ENCODE results near the gene CCT6A. TPM values are rescaled to one million over a fixed set of nuclear protein-coding genes. Genes with fewer than 3 reads are reported as not detected.
"Not testable (repeated sequence)": the region's sequence is repeated elsewhere in the genome, so short reads cannot be mapped to it uniquely, and the experiment has no call there.

Gene CCT6A
- total RNA-seq, 1 donor from 2014 or later, result 394 TPM

DNA sequence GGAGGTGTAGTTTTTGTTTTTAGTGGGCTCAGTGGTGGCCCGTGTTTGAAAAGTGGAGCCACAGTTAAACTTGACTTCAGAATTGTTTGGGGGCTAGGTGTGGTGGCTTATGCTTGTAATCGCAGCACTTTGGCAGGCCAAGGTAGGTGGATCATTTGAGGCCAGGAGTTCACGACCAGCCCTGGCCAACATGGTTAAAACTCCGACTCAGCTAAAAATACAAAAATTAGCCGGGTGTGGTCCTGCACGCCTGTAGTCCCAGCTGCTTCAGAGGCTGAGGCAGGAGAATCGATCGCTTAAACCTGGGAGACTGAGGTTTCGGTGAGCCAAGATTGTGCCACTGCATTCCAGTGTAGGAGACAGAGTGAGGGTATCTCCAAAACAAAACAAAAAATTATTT is 1.8 kb downstream of the CCT6A start:
- DNase-seq (ENCODE audit: low read depth, low spot score), result no peak

- no peak for DNase-seq (ENCODE audit: low read depth, low spot score)
Measured at GRCh38 chr7:56053993-56054392, 2.4 kb downstream of the CCT6A start.

DNA sequence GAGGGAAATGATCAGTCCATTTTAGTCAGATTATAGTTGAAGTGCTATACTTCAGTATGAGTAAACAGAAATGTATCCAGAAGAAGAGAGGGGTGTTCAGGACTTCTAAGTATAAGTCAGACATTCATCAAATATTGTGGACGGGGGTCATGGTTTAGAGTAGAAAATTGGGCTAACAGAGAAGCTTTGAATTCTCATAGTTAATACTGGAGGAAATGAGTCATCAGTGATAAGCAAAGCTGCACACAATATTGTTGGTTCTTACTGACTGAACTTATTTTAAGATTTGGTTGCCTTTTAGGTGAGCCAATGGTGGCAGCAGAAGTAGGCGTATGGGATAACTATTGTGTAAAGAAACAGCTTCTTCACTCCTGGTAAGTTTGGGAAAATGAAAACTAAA is 10.8 kb downstream of the CCT6A start:
- DNase-seq (ENCODE audit: low read depth, low spot score), result no peak

DNA sequence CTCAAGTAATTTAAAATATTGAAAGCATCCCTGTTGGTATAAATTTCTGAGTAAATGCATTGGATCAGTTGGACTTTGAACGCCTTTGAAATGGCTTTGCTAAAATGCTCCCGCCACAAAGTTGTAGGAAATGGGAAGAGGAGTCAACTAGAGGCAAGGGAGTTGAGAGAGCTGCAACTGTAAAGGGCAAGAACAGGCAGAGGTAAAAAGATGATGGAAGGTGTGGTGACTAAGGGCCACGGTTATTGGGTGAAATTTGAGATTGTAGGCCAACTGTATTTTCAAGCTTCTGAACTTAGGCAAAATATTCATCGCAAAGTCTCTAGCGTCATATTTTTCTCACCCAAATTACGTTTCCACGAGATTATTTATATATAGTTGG is 11.9 kb downstream of the CCT6A start:
- no peak for DNase-seq (ENCODE audit: low read depth, low spot score)

GRCh38 chr7:56063882-56064625 is 12.5 kb downstream of the CCT6A start, which contains the start of gene SUMF2:
Gene SUMF2 (plus strand): TSS chr7:56064286. CDS start chr7:56064312, 26 bp downstream.
- no peak for DNase-seq (ENCODE audit: low read depth, low spot score)

GRCh38 chr7:56066376-56066775 is 14.8 kb downstream of the CCT6A start:
- DNase-seq (ENCODE audit: low read depth, low spot score), result not testable (repeated sequence)

GRCh38 chr7:56074371-56074791 is 22.8 kb downstream of the CCT6A start:
- DNase-seq (ENCODE audit: low read depth, low spot score), result no peak

GRCh38 chr7:56077681-56078080 is 26.1 kb downstream of the CCT6A start:
- DNase-seq (ENCODE audit: low read depth, low spot score), result no peak

- no peak for DNase-seq (ENCODE audit: low read depth, low spot score)
Measured at GRCh38 chr7:56078196-56078595, 26.6 kb downstream of the CCT6A start.

DNA sequence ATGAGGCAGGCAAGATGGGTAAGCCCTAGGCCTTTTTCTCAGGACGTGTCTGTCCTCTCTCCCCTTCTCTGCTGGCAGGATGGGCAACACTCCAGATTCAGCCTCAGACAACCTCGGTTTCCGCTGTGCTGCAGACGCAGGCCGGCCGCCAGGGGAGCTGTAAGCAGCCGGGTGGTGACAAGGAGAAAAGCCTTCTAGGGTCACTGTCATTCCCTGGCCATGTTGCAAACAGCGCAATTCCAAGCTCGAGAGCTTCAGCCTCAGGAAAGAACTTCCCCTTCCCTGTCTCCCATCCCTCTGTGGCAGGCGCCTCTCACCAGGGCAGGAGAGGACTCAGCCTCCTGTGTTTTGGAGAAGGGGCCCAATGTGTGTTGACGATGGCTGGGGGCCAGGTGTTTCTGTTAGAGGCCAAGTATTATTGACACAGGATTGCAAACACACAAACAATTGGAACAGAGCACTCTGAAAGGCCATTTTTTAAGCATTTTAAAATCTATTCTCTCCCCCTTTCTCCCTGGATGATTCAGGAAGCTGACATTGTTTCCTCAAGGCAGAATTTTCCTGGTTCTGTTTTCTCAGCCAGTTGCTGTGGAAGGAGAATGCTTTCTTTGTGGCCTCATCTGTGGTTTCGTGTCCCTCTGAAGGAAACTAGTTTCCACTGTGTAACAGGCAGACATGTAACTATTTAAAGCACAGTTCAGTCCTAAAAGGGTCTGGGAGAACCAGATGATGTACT is 28.1 kb downstream of the CCT6A start:
- DNase-seq (ENCODE audit: low read depth, low spot score), result peak; percentile 48

- DNase-seq (ENCODE audit: low read depth, low spot score), result not testable (repeated sequence)
Measured at GRCh38 chr7:56080726-56081435, 29.3 kb downstream of the CCT6A start.

GRCh38 chr7:56081626-56082340 is 30.2 kb downstream of the CCT6A start:
- DNase-seq (ENCODE audit: low read depth, low spot score), result no peak

DNA sequence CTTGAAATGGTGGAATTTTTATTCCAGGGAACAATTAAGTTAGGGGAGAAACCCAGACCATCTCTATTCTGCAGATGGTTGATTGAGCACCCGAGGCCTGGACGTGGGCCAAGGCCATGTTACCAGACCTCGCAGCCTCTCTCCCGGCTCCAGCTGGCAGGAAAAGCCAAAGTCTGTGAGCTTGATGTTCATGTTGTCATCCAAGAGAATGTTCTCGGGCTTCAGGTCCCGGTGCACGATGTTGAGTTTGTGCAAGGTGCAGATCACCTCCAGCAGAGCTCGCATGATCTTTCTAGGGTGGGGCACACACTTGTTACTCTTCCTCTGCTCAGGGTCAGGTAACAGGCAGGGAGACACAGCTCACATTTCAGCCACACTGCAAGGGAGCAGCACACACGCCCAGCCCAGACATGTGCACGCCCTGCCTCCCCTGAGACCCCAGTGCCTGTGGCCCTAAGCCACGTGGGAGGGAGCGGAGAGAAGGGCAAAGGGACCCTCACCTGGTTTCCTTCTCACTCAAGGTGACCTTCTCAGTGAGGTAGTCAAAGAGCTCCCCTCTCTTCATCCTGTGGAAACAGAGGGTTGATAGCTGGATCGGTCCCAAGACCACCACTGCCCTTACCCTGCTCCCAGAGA is 31.7 kb downstream of the CCT6A start:
- DNase-seq (ENCODE audit: low read depth, low spot score), result no peak

GRCh38 chr7:56086761-56087160 is 35.2 kb downstream of the CCT6A start:
- no peak for DNase-seq (ENCODE audit: low read depth, low spot score)

DNA sequence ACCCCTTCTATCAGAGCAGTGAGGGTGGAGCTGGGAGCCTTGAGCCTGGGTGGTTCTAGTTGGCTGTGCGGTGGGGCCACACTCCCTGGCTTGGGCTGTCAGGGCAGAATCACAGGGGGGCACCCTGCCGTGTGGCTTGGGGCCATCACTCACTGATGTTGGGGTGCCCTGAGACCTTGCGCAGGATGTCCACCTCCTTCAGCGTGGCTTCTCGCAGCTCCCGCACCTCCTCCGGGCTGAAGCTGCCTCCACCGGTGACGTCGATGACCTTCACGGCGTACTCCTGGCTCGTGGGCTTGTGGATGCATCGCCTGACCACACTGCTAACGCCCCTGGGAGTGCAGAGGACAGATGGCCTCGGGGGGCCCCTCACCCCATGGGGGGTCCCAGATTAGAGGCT is 35.9 kb downstream of the CCT6A start:
- DNase-seq (ENCODE audit: low read depth, low spot score), result no peak

GRCh38 chr7:56091591-56091990 is 40.0 kb downstream of the CCT6A start:
- DNase-seq (ENCODE audit: low read depth, low spot score), result no peak

DNA sequence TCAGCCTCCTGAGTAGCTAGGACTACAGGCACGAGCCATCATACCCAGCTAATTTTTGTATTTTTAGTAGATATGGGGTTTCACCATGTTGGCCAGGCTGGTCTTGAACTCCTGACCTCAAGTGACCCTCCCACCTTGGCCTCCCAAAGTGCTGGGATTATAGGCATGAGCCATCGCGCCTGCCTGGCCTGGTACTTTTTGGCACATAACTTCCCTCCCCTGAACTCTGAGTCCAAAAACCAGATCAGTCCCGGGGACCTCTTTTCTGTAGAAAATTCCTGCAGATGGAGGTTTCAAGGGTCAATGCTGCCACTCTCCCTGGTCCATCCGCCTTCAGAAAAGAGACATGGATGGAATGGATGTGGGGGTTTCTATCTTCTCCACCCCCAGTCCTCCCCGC is 40.8 kb downstream of the CCT6A start:
- DNase-seq (ENCODE audit: low read depth, low spot score), result not testable (repeated sequence)

DNA sequence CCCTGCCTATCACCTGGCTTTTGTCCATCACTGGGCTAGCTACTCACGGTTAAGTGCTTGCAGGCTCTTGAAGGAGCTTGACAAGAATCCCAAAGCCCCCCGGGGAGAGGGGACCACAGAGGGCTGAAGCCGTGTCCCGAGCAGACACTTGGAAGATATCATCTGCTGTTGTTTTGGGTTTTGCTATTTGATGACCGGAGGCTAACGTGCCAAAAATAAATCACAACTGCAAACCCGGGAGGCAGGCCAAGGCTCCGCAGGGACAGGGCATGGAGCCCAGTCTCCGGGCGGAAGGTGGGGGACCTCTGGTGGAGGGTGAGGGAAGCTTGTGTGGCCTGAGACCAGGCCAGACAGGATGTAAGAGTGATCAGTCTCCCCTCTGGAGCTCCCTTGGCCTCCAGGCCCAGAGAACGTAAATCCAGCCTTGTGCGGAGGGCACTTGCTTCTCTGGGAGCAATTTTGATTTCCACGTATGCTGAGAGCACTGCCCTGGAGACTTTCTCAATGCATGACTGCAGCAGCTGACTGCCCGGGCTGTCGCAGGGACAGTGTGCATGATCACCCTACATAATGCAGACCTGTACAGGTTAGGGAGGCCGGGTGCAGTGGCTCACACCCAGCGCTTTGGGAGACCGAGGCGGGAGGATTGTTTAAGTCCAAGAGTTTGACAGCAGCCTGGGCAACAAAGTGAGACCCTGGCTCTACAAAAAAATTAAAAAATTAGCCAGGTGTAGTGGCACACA is 41.4 kb downstream of the CCT6A start, which contains the start of gene PHKG1:
Gene PHKG1 (minus strand): TSS at position 164 of the 743 bp plus-strand sequence. CDS start 4,011 bp downstream, outside the sequence.
- peak; percentile 43 for DNase-seq (ENCODE audit: low read depth, low spot score)

GRCh38 chr7:56097700-56098099 is 46.1 kb downstream of the CCT6A start:
- DNase-seq (ENCODE audit: low read depth, low spot score), result no peak
